ENCODE results near the gene CUX1.

CUX1 gene

GRCh38 chr7:102211590-102212550, 394.4 kb downstream of the CUX1 start:
- in situ Hi-C loops (cut with HindIII; ENCODE audit: low pct_unique_long_range_greater_than_20kb, low sequenced_read_pairs) = no loop called here
- DNase-seq (ENCODE audit: low read depth in 1 of 2, low spot score in 1 of 2) = no peak
- TF ChIP-seq JUND (IDR thresholded peaks at IDR 0.05; ENCODE audit: low read depth) = no peak

GRCh38 chr7:102214477-102215072, 397.1 kb downstream of the CUX1 start:
- no peak for TF ChIP-seq JUND (IDR thresholded peaks at IDR 0.05; ENCODE audit: low read depth)
- in situ Hi-C loops (cut with HindIII; ENCODE audit: low pct_unique_long_range_greater_than_20kb, low sequenced_read_pairs) = no loop called here
- no peak for DNase-seq (ENCODE audit: low read depth in 1 of 2, low spot score in 1 of 2)

GRCh38 chr7:102215256-102215655, 397.8 kb downstream of the CUX1 start:
- DNase-seq (ENCODE audit: low read depth in 1 of 2, low spot score in 1 of 2) = no peak
- TF ChIP-seq JUND (IDR thresholded peaks at IDR 0.05; ENCODE audit: low read depth) = no peak
- in situ Hi-C loops (cut with HindIII; ENCODE audit: low pct_unique_long_range_greater_than_20kb, low sequenced_read_pairs) = no loop called here

- in situ Hi-C loops (cut with HindIII; ENCODE audit: low pct_unique_long_range_greater_than_20kb, low sequenced_read_pairs) = no loop called here
- DNase-seq (ENCODE audit: low read depth in 1 of 2, low spot score in 1 of 2) = no peak
Measured at GRCh38 chr7:102215711-102216110, 398.3 kb downstream of the CUX1 start.

GRCh38 chr7:102216573-102217314, 399.3 kb downstream of the CUX1 start:
- no peak for TF ChIP-seq JUND (IDR thresholded peaks at IDR 0.05; ENCODE audit: low read depth)
- no peak for DNase-seq (ENCODE audit: low read depth in 1 of 2, low spot score in 1 of 2)
- in situ Hi-C loops (cut with HindIII; ENCODE audit: low pct_unique_long_range_greater_than_20kb, low sequenced_read_pairs) = no loop called here

More at GRCh38 chr7:102215711-102216110, 398.3 kb downstream of the CUX1 start:
- no peak for TF ChIP-seq JUND (IDR thresholded peaks at IDR 0.05; ENCODE audit: low read depth)

- in situ Hi-C loops (cut with HindIII; ENCODE audit: low pct_unique_long_range_greater_than_20kb, low sequenced_read_pairs) = no loop called here
- DNase-seq (ENCODE audit: low read depth in 1 of 2, low spot score in 1 of 2) = no peak
- TF ChIP-seq JUND (IDR thresholded peaks at IDR 0.05; ENCODE audit: low read depth) = no peak
Measured at GRCh38 chr7:102220229-102220850, 402.9 kb downstream of the CUX1 start.

- no peak for TF ChIP-seq JUND (IDR thresholded peaks at IDR 0.05; ENCODE audit: low read depth)
- in situ Hi-C loops (cut with HindIII; ENCODE audit: low pct_unique_long_range_greater_than_20kb, low sequenced_read_pairs) = no loop called here
- no peak for DNase-seq (ENCODE audit: low read depth in 1 of 2, low spot score in 1 of 2)
Measured at GRCh38 chr7:102220960-102221800, 403.8 kb downstream of the CUX1 start.

- in situ Hi-C loops (cut with HindIII; ENCODE audit: low pct_unique_long_range_greater_than_20kb, low sequenced_read_pairs) = no loop called here
- DNase-seq (ENCODE audit: low read depth in 1 of 2, low spot score in 1 of 2) = no peak
Measured at GRCh38 chr7:102221961-102222360, 404.5 kb downstream of the CUX1 start.

GRCh38 chr7:102222445-102222844, 405.0 kb downstream of the CUX1 start:
- DNase-seq (ENCODE audit: low read depth in 1 of 2, low spot score in 1 of 2) = no peak
- in situ Hi-C loops (cut with HindIII; ENCODE audit: low pct_unique_long_range_greater_than_20kb, low sequenced_read_pairs) = no loop called here
- no peak for TF ChIP-seq JUND (IDR thresholded peaks at IDR 0.05; ENCODE audit: low read depth)

More at GRCh38 chr7:102221961-102222360, 404.5 kb downstream of the CUX1 start:
- no peak for TF ChIP-seq JUND (IDR thresholded peaks at IDR 0.05; ENCODE audit: low read depth)

- TF ChIP-seq JUND (IDR thresholded peaks at IDR 0.05; ENCODE audit: low read depth) = no peak
- no peak for DNase-seq (ENCODE audit: low read depth in 1 of 2, low spot score in 1 of 2)
- in situ Hi-C loops (cut with HindIII; ENCODE audit: low pct_unique_long_range_greater_than_20kb, low sequenced_read_pairs) = no loop called here
Measured at GRCh38 chr7:102223184-102223583, 405.8 kb downstream of the CUX1 start.

- in situ Hi-C loops (cut with HindIII; ENCODE audit: low pct_unique_long_range_greater_than_20kb, low sequenced_read_pairs) = no loop called here
- no peak for TF ChIP-seq JUND (IDR thresholded peaks at IDR 0.05; ENCODE audit: low read depth)
Measured at GRCh38 chr7:102225025-102225424, 407.6 kb downstream of the CUX1 start.

More at GRCh38 chr7:102225025-102225424, 407.6 kb downstream of the CUX1 start:
- DNase-seq (ENCODE audit: low read depth in 1 of 2, low spot score in 1 of 2) = no peak
